H1 (cell line): ENCODE data around the gene SH2B2. TPM values are rescaled to one million over a fixed set of nuclear protein-coding genes. Genes with fewer than 3 reads are reported as not detected.

ENCODE experiments used
- CTCF ChIA-PET: fragments of 300-600 bp; sonication (Branson Sonifier 250); formaldehyde crosslinking; loops from one replicate; lab custom pipeline; 2021; ENCODE audit not compliant: partially characterized antibody; lab: Charles Lee
- POLR2A ChIA-PET: fragments of 300-600 bp; sonication (Branson Sonifier 250); formaldehyde crosslinking; loops from one replicate; lab custom pipeline; 2021; ENCODE audit warnings: inconsistent platforms; ENCODE audit not compliant: partially characterized antibody; lab: Charles Lee
- DNase-seq, 2 experiments: peaks; one replicate each; pipeline versions ENCODE4 v3.0.0 to v3.0.0-alpha.2; 2010 to 2022; ENCODE audit warnings: low spot score in 2 of 2, low read depth in 1 of 2, mixed read lengths in 1 of 2
- FAIRE-seq: peaks from 2 replicates; lab custom pipeline; 2011; peaks lifted over from hg19 to GRCh38; lab: Jason Lieb, UNC
- H2AFZ ChIP-seq: 2 replicates; pipeline ENCODE4 v1.8.1; 2012; ENCODE audit warnings: low read length, inconsistent platforms
- H2AK5ac ChIP-seq: 2 replicates; pipeline ENCODE4 v1.6.1; 2013; ENCODE audit warnings: low read depth, low read length
- H2BK120ac ChIP-seq: replicated peaks from 2 replicates; pipeline ENCODE3; 2013; ENCODE audit warnings: low read depth, low read length, inconsistent platforms
- H2BK12ac ChIP-seq: 2 replicates; pipeline ENCODE4 v1.6.1; 2013; ENCODE audit warnings: low read depth, low read length
- H2BK15ac ChIP-seq: 2 replicates; pipeline ENCODE4 v1.6.1; 2013; ENCODE audit warnings: low read length
- H2BK20ac ChIP-seq: 2 replicates; pipeline ENCODE4 v1.6.1; 2013; ENCODE audit warnings: low read length
- H2BK5ac ChIP-seq: 2 replicates; pipeline ENCODE4 v1.6.1; 2013; ENCODE audit warnings: low read depth, low read length
- H3K14ac ChIP-seq: 2 replicates; pipeline ENCODE4 v1.6.1; 2013; ENCODE audit warnings: inconsistent platforms; ENCODE audit not compliant: insufficient read length
- H3K18ac ChIP-seq: 2 replicates; pipeline ENCODE4 v1.6.1; 2013; ENCODE audit warnings: low read length; ENCODE audit errors: extremely low read depth
- H3K23ac ChIP-seq: 2 replicates; pipeline ENCODE4 v1.6.1; 2013; ENCODE audit warnings: inconsistent platforms; ENCODE audit not compliant: insufficient read length
- H3K23me2 ChIP-seq: 2 replicates; pipeline ENCODE4 v1.6.1; 2013; ENCODE audit warnings: low read depth, low read length
- H3K27ac ChIP-seq: 2 replicates; pipeline ENCODE4 v1.6.1; 2011; ENCODE audit warnings: low read depth, low read length, inconsistent platforms
- H3K27me3 ChIP-seq, 4 experiments: replicated peaks in 1 of 4; 1 replicate in 1 of 4; 2 replicates in 3 of 4; pipeline versions ENCODE4 v1.6.1 to v1.8.1; 2011 to 2013; ENCODE audit warnings: low read length in 3 of 4, mild to moderate bottlenecking in 3 of 4, inconsistent platforms in 2 of 4, mixed read lengths in 2 of 4, moderate library complexity in 1 of 4; ENCODE audit not compliant: control insufficient read depth in 3 of 4, insufficient read depth in 3 of 4; ENCODE audit errors: extremely low read depth in 1 of 4
- H3K36me3 ChIP-seq, 4 experiments: 2 replicates each; pipeline versions ENCODE4 v1.6.1 to v1.8.1; 2011 to 2013; ENCODE audit warnings: mild to moderate bottlenecking in 4 of 4, low read length in 3 of 4, moderate library complexity in 2 of 4, control low read depth in 1 of 4, inconsistent platforms in 1 of 4; ENCODE audit not compliant: insufficient read depth in 4 of 4, control insufficient read depth in 2 of 4
- H3K4ac ChIP-seq: replicated peaks from 2 replicates; pipeline ENCODE3; 2013; ENCODE audit warnings: low read length, low read depth, mixed read lengths, inconsistent platforms; ENCODE audit not compliant: insufficient read length
- H3K4me1 ChIP-seq, 4 experiments: replicated peaks in 1 of 4; 1 replicate in 1 of 4; 2 replicates in 3 of 4; pipeline versions ENCODE4 v1.6.1 to v1.8.1; 2011 to 2013; ENCODE audit warnings: low read length in 3 of 4, inconsistent platforms in 2 of 4, mixed read lengths in 1 of 4; ENCODE audit not compliant: insufficient read depth in 4 of 4, control insufficient read depth in 3 of 4
- H3K4me2 ChIP-seq, 2 experiments: 2 replicates each; pipeline versions ENCODE4 v1.6.1 to v1.8.1; 2011 to 2013; ENCODE audit warnings: low read depth in 2 of 2, low read length in 2 of 2, control low read depth in 1 of 2, inconsistent platforms in 1 of 2, mild to moderate bottlenecking in 1 of 2; ENCODE audit not compliant: insufficient read depth in 1 of 2
- H3K4me3 ChIP-seq, 4 experiments: fragments of 200-600, 300-600 bp in 1 of 4; sonication (generic), shearing (Covaris generic), sonication (Bioruptor Twin) in 1 of 4; 2 replicates each; pipeline versions ENCODE4 v1.5.1 to v1.8.1; 2011 to 2016; ENCODE audit warnings: low read length in 4 of 4, low read depth in 3 of 4, control low read depth in 2 of 4, inconsistent platforms in 2 of 4, mild to moderate bottlenecking in 2 of 4, mixed read lengths in 1 of 4, moderate library complexity in 1 of 4; ENCODE audit not compliant: insufficient read depth in 2 of 4; ENCODE audit errors: extremely low read depth in 1 of 4
- H3K56ac ChIP-seq: replicated peaks from 2 replicates; pipeline ENCODE3; 2013; ENCODE audit warnings: low read depth, mild to moderate bottlenecking, mixed read lengths, low read length, inconsistent platforms; ENCODE audit not compliant: insufficient read length
- H3K79me1 ChIP-seq: 2 replicates; pipeline ENCODE4 v1.6.1; 2013; ENCODE audit warnings: low read depth, low read length, control low read depth
- H3K79me2 ChIP-seq, 2 experiments: 2 replicates each; pipeline versions ENCODE4 v1.6.1 to v1.8.1; 2012 to 2013; ENCODE audit warnings: low read length in 2 of 2, mild to moderate bottlenecking in 2 of 2, inconsistent platforms in 1 of 2; ENCODE audit not compliant: insufficient read depth in 2 of 2, control insufficient read depth in 1 of 2
- H3K9ac ChIP-seq, 4 experiments: replicated peaks in 1 of 4; 1 replicate in 1 of 4; 2 replicates in 3 of 4; pipeline versions ENCODE4 v1.6.1 to v1.8.1; 2011 to 2013; ENCODE audit warnings: low read depth in 3 of 4, low read length in 3 of 4, control low read depth in 2 of 4, mild to moderate bottlenecking in 2 of 4, moderate library complexity in 2 of 4, inconsistent platforms in 1 of 4; ENCODE audit errors: extremely low read depth in 1 of 4
- H3K9me3 ChIP-seq, 2 experiments: 2 replicates each; pipeline versions ENCODE4 v1.6.1 to v1.8.1; 2012 to 2013; ENCODE audit warnings: mild to moderate bottlenecking in 2 of 2, moderate library complexity in 2 of 2, control low read depth in 1 of 2, inconsistent platforms in 1 of 2, low read depth in 1 of 2, low read length in 1 of 2, mixed read lengths in 1 of 2; ENCODE audit not compliant: insufficient read depth in 2 of 2
- H4K20me1 ChIP-seq, 2 experiments: replicated peaks in 1 of 2; 2 replicates each; pipeline versions ENCODE3 to v1.8.1; 2011 to 2013; ENCODE audit warnings: inconsistent platforms in 2 of 2, low read length in 2 of 2, mild to moderate bottlenecking in 1 of 2; ENCODE audit not compliant: insufficient read depth in 2 of 2, control insufficient read depth in 1 of 2
- H4K5ac ChIP-seq: 2 replicates; pipeline ENCODE4 v1.6.1; 2013; ENCODE audit warnings: low read length, low read depth, mixed read lengths, inconsistent platforms; ENCODE audit not compliant: insufficient read length
- H4K8ac ChIP-seq: 2 replicates; pipeline ENCODE4 v1.8.0; 2013; ENCODE audit warnings: mild to moderate bottlenecking, moderate library complexity, low read length, inconsistent platforms; ENCODE audit not compliant: insufficient read depth; ENCODE audit errors: extremely low read depth
- H4K91ac ChIP-seq: replicated peaks from 2 replicates; pipeline ENCODE3; 2013; ENCODE audit warnings: low read length, mixed read lengths, inconsistent platforms; ENCODE audit not compliant: insufficient read length
- ASH2L ChIP-seq: fragments of 200-600, 300-600 bp; sonication (generic); IDR thresholded peaks from one replicate; pipeline ENCODE4 v1.7.1; 2017; ENCODE audit warnings: low read length
- CREB1 ChIP-seq: IDR thresholded peaks from 2 replicates; pipeline ENCODE4 v1.6.1; 2012; ENCODE audit warnings: inconsistent platforms
- JUN ChIP-seq: IDR thresholded peaks from 2 replicates; pipeline ENCODE4 v1.6.1; 2011; ENCODE audit warnings: low read depth, mild to moderate bottlenecking, improper control_type of control experiment, low read length
- MAFK ChIP-seq: IDR thresholded peaks from 2 replicates; pipeline ENCODE4 v1.6.1; 2012; ENCODE audit warnings: low read depth, mild to moderate bottlenecking, improper control_type of control experiment, low read length
- TAF1 ChIP-seq: IDR thresholded peaks from 2 replicates; pipeline ENCODE4 v1.6.1; 2011; ENCODE audit warnings: mild to moderate bottlenecking, low read depth, low read length
- WGBS, 2 experiments: shearing (Covaris generic) in 1 of 2; methylation state at CpG; one replicate each; pipeline versions ENCODE4 v1.1.6 to v1.1.7; 2013 to 2015; ENCODE audit warnings: low lambda C conversion rate in 2 of 2, mixed read lengths in 2 of 2, inconsistent platforms in 1 of 2, low coverage in 1 of 2, missing lambda C conversion rate in 1 of 2; ENCODE audit not compliant: insufficient replicate concordance in 2 of 2, insufficient coverage in 1 of 2, insufficient read length in 1 of 2; ENCODE audit errors: extremely low coverage in 1 of 2, missing lambda C conversion rate in 1 of 2; 5-methylcytosine and 5-hydroxymethylcytosine counted together
- polyA plus RNA-seq, 7 experiments: library from polyadenylated mRNA; depleted of rRNA in 3 of 7; stranded (reverse) in 5 of 7; unstranded in 2 of 7; fragments of >200 nt in 5 of 7; fragments of 200-250 nt in 2 of 7; gene quantifications; 1 replicate in 5 of 7; 2 replicates in 1 of 7; 4 replicates in 1 of 7; pipeline versions ENCODE4 v1.2.1 to v1.2.3, GENCODE V29; 2011 to 2013; ENCODE audit warnings: missing spikeins in 2 of 7, mixed read lengths in 2 of 7
- total RNA-seq: library from RNA; stranded (reverse); fragmentation: NEBNext Ultra II Directional; extraction: Animal tissue kit (Norgen Biotek cat#: 25700); gene quantifications from 2 replicates; pipeline ENCODE4 v1.2.1, GENCODE V29; 2021

Gene SH2B2
- total and polyA plus RNA-seq, 2 of the 8 experiments (the other 6 are each of a cell fraction or from before 2014, with no cell fraction given): 11.5 to 18.7 TPM

DNA sequence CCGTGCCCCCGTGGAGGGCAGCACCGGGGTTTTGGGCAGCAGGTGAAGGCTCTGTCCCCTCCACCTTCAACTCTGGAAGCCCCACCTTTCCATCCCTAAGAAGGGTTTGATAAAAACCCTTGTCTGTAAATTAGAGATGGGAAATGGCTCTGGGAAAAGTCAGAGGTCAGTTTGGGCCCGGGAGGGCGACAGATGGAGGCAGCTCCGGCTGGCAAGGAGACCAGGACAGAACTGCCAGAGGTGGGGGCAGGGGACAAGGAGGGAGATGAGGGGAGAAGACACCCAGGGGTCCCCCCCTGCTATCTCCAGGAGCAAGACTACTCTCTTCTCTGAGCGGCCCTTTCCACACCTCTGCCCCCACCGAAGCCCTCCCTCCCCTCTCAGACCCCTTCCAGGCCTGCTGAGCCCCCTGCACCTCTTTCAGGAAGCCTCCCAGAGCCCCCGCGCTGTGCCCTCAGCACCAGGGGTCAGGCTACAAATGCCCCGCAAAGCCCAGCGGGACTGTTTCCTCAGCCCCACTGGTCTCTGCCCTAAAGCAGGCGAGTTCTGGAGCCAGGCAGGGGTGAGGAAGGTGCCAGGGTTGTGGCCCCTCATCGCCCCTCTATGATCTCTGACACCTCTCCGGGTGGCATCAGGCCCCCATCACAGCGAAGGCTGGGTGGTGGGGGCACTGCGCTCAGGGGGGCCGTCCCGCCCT, 980 bp upstream of the SH2B2 start:
- H3K4me3 ChIP-seq: peak overlapping the region; percentile 38 to 90 (median 62)
- FAIRE-seq: no peak
- CTCF ChIA-PET: interaction anchor here (1.0 to 4.1 kb wide), 4 partner anchors 9 to 119 kb away, joined by 3 to 26 read pairs (median 4); no protein-coding TSS in a partner anchor
- no peak overlapping the region for H2BK20ac ChIP-seq
- no peak for DNase-seq
- TF ChIP-seq MAFK (no peak), TAF1 (no peak), ASH2L (peak; percentile 7), JUN (no peak), CREB1 (0 out of 2 replicates have a peak, but pooled peaks have one; percentile 20)
- H2BK12ac ChIP-seq: no peak overlapping the region
- H3K9me3 ChIP-seq: no peaks in the 10 kb centered on the region
- H3K14ac ChIP-seq: no peak overlapping the region
- H3K4me2 ChIP-seq: peak overlapping the region; percentile 70 to 76
- H4K5ac ChIP-seq: no peak overlapping the region
- no peak overlapping the region for H2AFZ ChIP-seq
- no peak overlapping the region for H2AK5ac ChIP-seq
- no peak overlapping the region for H4K91ac ChIP-seq
- H2BK5ac ChIP-seq: no peak overlapping the region
- H4K8ac ChIP-seq: peak overlapping the region; percentile 7; the same call in 1 of the 2 replicates
- H3K9ac ChIP-seq: peak overlapping the region in 1 of 4 experiments; percentile 32; a peak in 1 of 7 replicates
- no peak overlapping the region for H3K27ac ChIP-seq
- H2BK15ac ChIP-seq: no peak overlapping the region
- H3K23me2 ChIP-seq: peaks cover 14% of the 10 kb centered on the region; the same call in 1 of the 2 replicates
- no peaks in the 10 kb centered on the region for H3K79me2 ChIP-seq
- H3K18ac ChIP-seq: peak overlapping the region; percentile 87; the same call in 1 of the 2 replicates
- H4K20me1 ChIP-seq: peaks cover 3 to 20% of the 10 kb centered on the region in 2 experiments
- peaks cover 2 to 16% (median 7%) of the 10 kb centered on the region in 4 experiments for H3K4me1 ChIP-seq
- no peak overlapping the region for H3K4ac ChIP-seq
- H3K27me3 ChIP-seq: peaks cover 0 to 4% (median 3%) of the 10 kb centered on the region in 4 experiments; a peak in 3 of 7 replicates
- no peak overlapping the region for H2BK120ac ChIP-seq
- no peaks in the 10 kb centered on the region for H3K36me3 ChIP-seq
- POLR2A ChIA-PET: interaction anchor here (2.6 kb wide), 1 partner anchor 111 kb away, joined by 12 read pairs; the partner anchor contains the start of gene PRKRIP1
- H3K56ac ChIP-seq: no peak overlapping the region
- peaks cover 5% of the 10 kb centered on the region for H3K79me1 ChIP-seq
- 56% methylated on average over 15 of the region's 19 CpGs; no CpG with 5 or more reads in 1 of the 2 experiments for WGBS, 2 experiments
- H3K23ac ChIP-seq: no peak overlapping the region
